Measurements from ENCODE around the gene RNF10. TPM values are rescaled to one million over a fixed set of nuclear protein-coding genes. Genes with fewer than 3 reads are reported as not detected.

The RNF10 gene
- total and polyA plus RNA-seq, 12 donors = 218 to 778 (median 271) TPM

DNA sequence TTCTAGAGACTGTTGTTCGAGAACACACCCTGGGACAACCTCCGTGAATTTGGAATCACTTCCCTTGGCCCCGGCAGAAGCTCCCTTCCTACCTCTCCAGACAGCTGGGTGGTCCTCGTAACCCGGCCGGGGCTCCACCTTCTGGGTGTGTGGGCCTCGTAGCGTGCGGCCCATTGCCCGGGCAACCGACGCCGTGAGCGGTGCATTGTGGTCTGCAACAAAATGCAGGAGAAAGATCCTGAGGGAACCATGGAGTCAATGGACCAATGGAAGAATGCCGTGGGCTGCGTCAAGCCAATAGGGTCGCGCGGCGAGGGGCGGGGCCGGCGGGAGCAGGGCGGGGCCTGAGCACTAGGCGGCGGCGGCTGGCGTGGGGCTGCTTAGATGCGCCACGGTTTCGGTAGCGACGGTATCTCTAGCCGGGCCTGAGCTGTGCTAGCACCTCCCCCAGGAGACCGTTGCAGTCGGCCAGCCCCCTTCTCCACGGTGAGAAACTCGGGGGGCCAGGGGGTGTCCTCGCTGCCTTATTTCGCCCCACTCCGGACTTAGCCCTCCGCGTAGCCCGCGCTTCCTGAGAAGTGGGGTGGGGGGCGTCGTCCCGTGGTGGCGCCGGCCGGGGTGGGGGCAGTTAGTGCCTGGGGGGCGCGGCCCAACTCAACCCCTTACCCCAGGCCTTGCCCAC lies 38.3 kb upstream of the RNF10 start, which contains the start of gene DYNLL1:
Gene DYNLL1, plus strand, starts transcription at position 383 of the 682 bp plus-strand sequence. CDS start 309 bp downstream, outside the sequence.
- intact Hi-C loops (cut with DNase I) = loop anchor here in 2 of 10 donors (2.0 to 5.0 kb wide), 3 partner anchors 33 to 216 kb away; partner anchors contain the start of genes COQ5 (in 1 of the 2) and UNC119B (in 1 of the 2)
- WGBS, 2 donors = 0% methylated on average over 50 to 53 of the region's 53 CpGs

DNA sequence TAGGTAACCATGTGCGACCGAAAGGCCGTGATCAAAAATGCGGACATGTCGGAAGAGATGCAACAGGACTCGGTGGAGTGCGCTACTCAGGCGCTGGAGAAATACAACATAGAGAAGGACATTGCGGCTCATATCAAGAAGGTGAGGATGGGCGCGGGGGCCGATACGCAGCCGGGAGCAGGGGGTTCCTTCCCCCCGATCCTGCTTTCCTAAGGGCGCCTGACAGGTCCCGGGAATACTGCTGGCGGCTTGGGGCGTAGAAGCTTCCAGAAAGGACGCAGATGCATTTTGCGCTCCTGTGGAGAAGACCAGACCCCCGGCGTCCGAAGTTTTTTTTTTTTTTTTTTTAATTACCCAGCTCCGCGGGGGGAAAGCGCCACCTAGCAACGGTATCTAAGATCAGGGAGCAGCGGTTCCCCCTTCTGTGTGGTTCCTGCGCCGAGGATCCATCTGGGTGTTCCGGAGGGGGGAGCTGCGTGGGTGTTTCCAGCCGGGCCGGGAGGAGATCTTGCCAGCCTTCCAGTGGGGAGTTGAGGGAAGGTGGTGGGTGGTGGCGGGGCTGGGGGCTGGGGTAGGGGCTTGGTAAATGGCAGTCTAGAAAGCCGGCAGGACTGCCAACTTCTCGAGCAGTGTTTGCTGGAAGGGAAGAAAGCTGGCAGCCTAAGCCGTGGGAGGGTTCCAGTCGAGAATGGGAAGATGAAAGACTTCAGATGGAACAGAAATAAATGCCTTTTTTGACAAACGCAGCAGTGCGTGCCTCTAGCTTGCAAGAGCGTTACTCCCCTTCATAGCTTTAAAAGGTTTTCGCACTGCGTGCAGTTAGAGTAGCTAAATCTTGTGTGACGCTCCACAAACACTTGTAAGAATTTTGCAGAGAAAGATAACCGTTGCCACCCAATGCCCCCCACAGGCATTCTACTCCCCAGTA lies 37.5 kb upstream of the RNF10 start:
- Histone ChIP-seq H3K27ac (peak overlapping the region; percentile 24 to 97 (median 93)), H3K4me1 (peaks cover 6 to 36% (median 28%) of the 10 kb centered on the region in 9 donors), H3K36me3 (peaks cover 0 to 43% (median 14%) of the 10 kb centered on the region in 9 donors), H3K27me3 (no peaks in the 10 kb centered on the region), H3K4me3 (peak overlapping the region; percentile 72 to 99 (median 96)), H3K9me3 (no peaks in the 10 kb centered on the region)
- ATAC-seq = peak; percentile 59 to 90 (median 81)
- intact Hi-C loops (cut with DNase I) = loop anchor here in 2 of 10 donors (2.0 to 5.0 kb wide), 3 partner anchors 32 to 216 kb away; partner anchors contain the start of genes COQ5 (in 1 of the 2) and UNC119B (in 1 of the 2)
- 0 to 1% methylated on average over 47 of the region's 47 CpGs for WGBS, 2 donors
- TF ChIP-seq, protein P1, sequence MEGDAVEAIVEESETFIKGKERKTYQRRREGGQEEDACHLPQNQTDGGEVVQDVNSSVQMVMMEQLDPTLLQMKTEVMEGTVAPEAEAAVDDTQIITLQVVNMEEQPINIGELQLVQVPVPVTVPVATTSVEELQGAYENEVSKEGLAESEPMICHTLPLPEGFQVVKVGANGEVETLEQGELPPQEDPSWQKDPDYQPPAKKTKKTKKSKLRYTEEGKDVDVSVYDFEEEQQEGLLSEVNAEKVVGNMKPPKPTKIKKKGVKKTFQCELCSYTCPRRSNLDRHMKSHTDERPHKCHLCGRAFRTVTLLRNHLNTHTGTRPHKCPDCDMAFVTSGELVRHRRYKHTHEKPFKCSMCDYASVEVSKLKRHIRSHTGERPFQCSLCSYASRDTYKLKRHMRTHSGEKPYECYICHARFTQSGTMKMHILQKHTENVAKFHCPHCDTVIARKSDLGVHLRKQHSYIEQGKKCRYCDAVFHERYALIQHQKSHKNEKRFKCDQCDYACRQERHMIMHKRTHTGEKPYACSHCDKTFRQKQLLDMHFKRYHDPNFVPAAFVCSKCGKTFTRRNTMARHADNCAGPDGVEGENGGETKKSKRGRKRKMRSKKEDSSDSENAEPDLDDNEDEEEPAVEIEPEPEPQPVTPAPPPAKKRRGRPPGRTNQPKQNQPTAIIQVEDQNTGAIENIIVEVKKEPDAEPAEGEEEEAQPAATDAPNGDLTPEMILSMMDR (IDR thresholded peaks at IDR 0.05) = peak in 4 of 9 donors; percentile 25 to 33 (median 28)
- peak; percentile 71 to 74 for DNase-seq

More for the DNA sequence above, 38.3 kb upstream of the RNF10 start, which contains the start of gene DYNLL1:
- Histone ChIP-seq H3K4me3 (peak within 1 kb of the TSS; percentile 72 to 99 (median 96)), H3K27ac (peak within 1 kb of the TSS; percentile 24 to 97 (median 93)), H3K36me3 (peaks cover 0 to 40% (median 11%) of the 10 kb centered on the region in 9 donors), H3K4me1 (peaks cover 6 to 38% (median 28%) of the 10 kb centered on the region in 9 donors), H3K9me3 (no peaks in the 10 kb centered on the region), H3K27me3 (no peaks in the 10 kb centered on the region)
- ATAC-seq (peak; percentile 98 to 99 (median 99)), DNase-seq (peak; percentile 96 to 97)
- TF ChIP-seq, protein P1 (IDR thresholded peaks at IDR 0.05) = no peak

DNA sequence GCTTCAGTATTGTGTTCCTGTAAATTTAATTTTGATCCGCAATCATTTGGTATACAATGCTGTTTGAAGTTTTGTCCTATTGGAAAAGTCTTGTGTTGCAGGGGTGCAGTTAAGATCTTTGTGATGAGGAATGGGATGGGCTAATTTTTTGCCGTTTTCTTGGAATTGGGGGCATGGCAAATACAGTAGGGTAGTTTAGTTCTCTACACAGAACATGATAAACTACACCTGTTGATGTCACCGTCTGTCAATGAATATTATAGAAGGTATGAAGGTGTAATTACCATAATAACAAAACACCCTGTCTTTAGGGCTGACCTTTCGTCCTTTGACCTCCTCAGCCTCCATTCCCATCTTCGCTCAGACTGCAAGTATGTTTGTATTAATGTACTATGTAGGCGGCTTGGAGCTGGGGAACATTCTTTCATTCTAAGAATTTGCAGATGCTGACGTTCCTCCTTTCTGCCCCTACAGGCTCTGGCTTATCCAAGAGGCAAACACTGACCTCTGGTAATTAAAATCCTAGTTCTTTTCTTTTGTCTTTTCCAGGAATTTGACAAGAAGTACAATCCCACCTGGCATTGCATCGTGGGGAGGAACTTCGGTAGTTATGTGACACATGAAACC lies 36.5 kb upstream of the RNF10 start:
- TF ChIP-seq, protein P1 (IDR thresholded peaks at IDR 0.05) = no peak
- intact Hi-C loops (cut with DNase I) = loop anchor here in 2 of 10 donors (2.0 to 5.0 kb wide), 3 partner anchors 31 to 215 kb away; partner anchors contain the start of genes COQ5 (in 1 of the 2) and UNC119B (in 1 of the 2)
- no peaks in the 10 kb centered on the region for H3K9me3 ChIP-seq
- H3K4me1 ChIP-seq = peaks cover 6 to 36% (median 28%) of the 10 kb centered on the region in 9 donors
- peaks cover 0 to 53% (median 18%) of the 10 kb centered on the region in 9 donors for H3K36me3 ChIP-seq
- DNase-seq = no peak
- ATAC-seq = no peak
- 17 to 18% methylated on average over 9 of the region's 9 CpGs for WGBS, 2 donors
- peak overlapping the region in 6 of 10 donors; percentile 91 to 97 (median 94) for H3K27ac ChIP-seq
- H3K27me3 ChIP-seq = no peaks in the 10 kb centered on the region
- H3K4me3 ChIP-seq = peak overlapping the region in 9 of 10 donors; percentile 72 to 99 (median 96)
